ENCODE data around the gene PREX1.
"Not testable (repeated sequence)": the region's sequence is repeated elsewhere in the genome, so short reads cannot be mapped to it uniquely, and the experiment has no call there.

Gene PREX1

GRCh38 chr20:48846516-48847492 lies 19.0 kb upstream of the PREX1 start:
- TF ChIP-seq ZNF274 (IDR thresholded peaks at IDR 0.05; ENCODE audit: low read depth, low read length) = no peak
- TF ChIP-seq YY1 (IDR thresholded peaks at IDR 0.05; ENCODE audit: insufficient read depth, insufficient read length) = no peak
- no peak for TF ChIP-seq SUZ12 (IDR thresholded peaks at IDR 0.05; ENCODE audit: extremely low read depth, insufficient read depth, insufficient read length)
- Histone ChIP-seq H3K27me3 (ENCODE audit: insufficient read depth, insufficient read length) (no peaks in the 10 kb centered on the region), H3K9ac (ENCODE audit: insufficient read length, low read depth) (peak overlapping the region; percentile 44), H3K4me1 (ENCODE audit: insufficient read depth, insufficient read length) (peaks cover 3% of the 10 kb centered on the region), H3K9me3 (ENCODE audit: insufficient read depth, low read length) (no peaks in the 10 kb centered on the region), H3K4me3 (ENCODE audit: insufficient read length, low read depth) (no peak overlapping the region), H3K36me3 (ENCODE audit: insufficient read depth, insufficient read length, low read length) (no peaks in the 10 kb centered on the region)
- DNase-seq (ENCODE audit: low read depth, low spot score) = no peak

GRCh38 chr20:48845721-48846306 lies 18.0 kb upstream of the PREX1 start:
- Histone ChIP-seq H3K9me3 (ENCODE audit: insufficient read depth, low read length) (no peaks in the 10 kb centered on the region), H3K9ac (ENCODE audit: insufficient read length, low read depth) (no peak overlapping the region), H3K27me3 (ENCODE audit: insufficient read depth, insufficient read length) (no peaks in the 10 kb centered on the region), H3K36me3 (ENCODE audit: insufficient read depth, insufficient read length, low read length) (no peaks in the 10 kb centered on the region), H3K4me1 (ENCODE audit: insufficient read depth, insufficient read length) (peaks cover 3% of the 10 kb centered on the region), H3K4me3 (ENCODE audit: insufficient read length, low read depth) (no peak overlapping the region)
- DNase-seq (ENCODE audit: low read depth, low spot score) = no peak
- TF ChIP-seq ZNF274 (IDR thresholded peaks at IDR 0.05; ENCODE audit: low read depth, low read length) (no peak), YY1 (IDR thresholded peaks at IDR 0.05; ENCODE audit: insufficient read depth, insufficient read length) (no peak), SUZ12 (IDR thresholded peaks at IDR 0.05; ENCODE audit: extremely low read depth, insufficient read depth, insufficient read length) (no peak)

- Histone ChIP-seq H3K4me1 (ENCODE audit: insufficient read depth, insufficient read length) (peaks cover 3% of the 10 kb centered on the region), H3K27me3 (ENCODE audit: insufficient read depth, insufficient read length) (no peaks in the 10 kb centered on the region), H3K4me3 (ENCODE audit: insufficient read length, low read depth) (no peak overlapping the region), H3K9ac (ENCODE audit: insufficient read length, low read depth) (no peak overlapping the region), H3K9me3 (ENCODE audit: insufficient read depth, low read length) (no peaks in the 10 kb centered on the region), H3K36me3 (ENCODE audit: insufficient read depth, insufficient read length, low read length) (no peaks in the 10 kb centered on the region)
- DNase-seq (ENCODE audit: low read depth, low spot score) = no peak
- TF ChIP-seq SUZ12 (IDR thresholded peaks at IDR 0.05; ENCODE audit: extremely low read depth, insufficient read depth, insufficient read length) (no peak), YY1 (IDR thresholded peaks at IDR 0.05; ENCODE audit: insufficient read depth, insufficient read length) (no peak), ZNF274 (IDR thresholded peaks at IDR 0.05; ENCODE audit: low read depth, low read length) (no peak)
These were observed 17.2 kb upstream of the PREX1 start for GRCh38 chr20:48844996-48845395.

- not testable (repeated sequence) for H3K9ac ChIP-seq (ENCODE audit: insufficient read length, low read depth); H3K4me1 ChIP-seq (ENCODE audit: insufficient read depth, insufficient read length); DNase-seq (ENCODE audit: low read depth, low spot score); H3K4me3 ChIP-seq (ENCODE audit: insufficient read length, low read depth); H3K9me3 ChIP-seq (ENCODE audit: insufficient read depth, low read length); H3K36me3 ChIP-seq (ENCODE audit: insufficient read depth, insufficient read length, low read length); H3K27me3 ChIP-seq (ENCODE audit: insufficient read depth, insufficient read length)
These were observed 16.1 kb upstream of the PREX1 start for GRCh38 chr20:48843896-48844295.

- Histone ChIP-seq H3K27me3 (ENCODE audit: insufficient read depth, insufficient read length) (no peaks in the 10 kb centered on the region), H3K9ac (ENCODE audit: insufficient read length, low read depth) (no peak overlapping the region), H3K9me3 (ENCODE audit: insufficient read depth, low read length) (no peaks in the 10 kb centered on the region), H3K4me1 (ENCODE audit: insufficient read depth, insufficient read length) (peaks cover 3% of the 10 kb centered on the region), H3K36me3 (ENCODE audit: insufficient read depth, insufficient read length, low read length) (no peaks in the 10 kb centered on the region), H3K4me3 (ENCODE audit: insufficient read length, low read depth) (no peak overlapping the region)
- TF ChIP-seq SUZ12 (IDR thresholded peaks at IDR 0.05; ENCODE audit: extremely low read depth, insufficient read depth, insufficient read length) (no peak), ZNF274 (IDR thresholded peaks at IDR 0.05; ENCODE audit: low read depth, low read length) (no peak), YY1 (IDR thresholded peaks at IDR 0.05; ENCODE audit: insufficient read depth, insufficient read length) (no peak)
- no peak for DNase-seq (ENCODE audit: low read depth, low spot score)
These were observed 15.4 kb upstream of the PREX1 start for GRCh38 chr20:48843057-48843806.

- TF ChIP-seq SUZ12 (IDR thresholded peaks at IDR 0.05; ENCODE audit: extremely low read depth, insufficient read depth, insufficient read length) = no peak
- TF ChIP-seq YY1 (IDR thresholded peaks at IDR 0.05; ENCODE audit: insufficient read depth, insufficient read length) = no peak
- TF ChIP-seq ZNF274 (IDR thresholded peaks at IDR 0.05; ENCODE audit: low read depth, low read length) = no peak
- no peak overlapping the region for H3K4me3 ChIP-seq (ENCODE audit: insufficient read length, low read depth)
- H3K36me3 ChIP-seq (ENCODE audit: insufficient read depth, insufficient read length, low read length) = no peaks in the 10 kb centered on the region
- H3K27me3 ChIP-seq (ENCODE audit: insufficient read depth, insufficient read length) = no peaks in the 10 kb centered on the region
- no peak for DNase-seq (ENCODE audit: low read depth, low spot score)
- H3K9me3 ChIP-seq (ENCODE audit: insufficient read depth, low read length) = no peaks in the 10 kb centered on the region
- peaks cover 3% of the 10 kb centered on the region for H3K4me1 ChIP-seq (ENCODE audit: insufficient read depth, insufficient read length)
- no peak overlapping the region for H3K9ac ChIP-seq (ENCODE audit: insufficient read length, low read depth)
These were observed 14.2 kb upstream of the PREX1 start for GRCh38 chr20:48841875-48842529.

Measured in NT2/D1 (cell line).